HAP-1 (cell line): ENCODE results near the gene CYTH1.

Source experiments
- DNase-seq, 2 experiments: peaks; one replicate each; pipeline ENCODE4 v3.0.0-alpha.2; 2016 to 2020; ENCODE audit warnings: low spot score in 2 of 2
- H3K27me3 ChIP-seq: fragments of 250-450 bp; sonication (Bioruptor Pico); 2 replicates; pipeline ENCODE4 v1.5.1; 2020; ENCODE audit warnings: low read depth, mild to moderate bottlenecking, moderate library complexity
- H3K36me3 ChIP-seq: fragments of 250-450 bp; sonication (Bioruptor Pico); replicated peaks from 2 replicates; pipeline ENCODE4 v1.5.1; 2020; ENCODE audit warnings: mild to moderate bottlenecking
- H3K4me1 ChIP-seq: fragments of 250-450 bp; sonication (Bioruptor Pico); 2 replicates; pipeline ENCODE4 v1.5.1; 2020; ENCODE audit warnings: mild to moderate bottlenecking
- H3K4me3 ChIP-seq: fragments of 250-450 bp; sonication (Bioruptor Pico); 2 replicates; pipeline ENCODE4 v1.5.1; 2020; ENCODE audit warnings: mild to moderate bottlenecking, moderate library complexity
- H3K9me3 ChIP-seq: fragments of 250-450 bp; sonication (Bioruptor Pico); 2 replicates; pipeline ENCODE4 v1.5.1; 2020; ENCODE audit warnings: mild to moderate bottlenecking, moderate library complexity
- in situ Hi-C: fragments of 300-500 bp; cut with MboI; formaldehyde crosslinking; loops from 3 replicates; pipeline ENCODE4 v1.14.3; 2020; ENCODE audit warnings: low sequenced_read_pairs, inconsistent platforms, mixed read lengths

The CYTH1 gene

GRCh38 chr17:78714534-78714933, 67.5 kb downstream of the CYTH1 start:
- Histone ChIP-seq H3K27me3 (no peaks in the 10 kb centered on the region; the same call in 1 of the 2 replicates), H3K4me1 (peaks cover 14% of the 10 kb centered on the region), H3K36me3 (no peaks in the 10 kb centered on the region), H3K9me3 (no peaks in the 10 kb centered on the region), H3K4me3 (no peak overlapping the region)
- DNase-seq = no peak
- in situ Hi-C loops = loop anchor here (25.0 kb wide), 1 partner anchor 602 kb away; no protein-coding TSS in a partner anchor

- H3K4me3 ChIP-seq = no peak overlapping the region
- H3K27me3 ChIP-seq = no peaks in the 10 kb centered on the region; the same call in 1 of the 2 replicates
- no peaks in the 10 kb centered on the region for H3K9me3 ChIP-seq
- in situ Hi-C loops = loop anchor here (25.0 kb wide), 1 partner anchor 600 kb away; no protein-coding TSS in a partner anchor
- H3K36me3 ChIP-seq = no peaks in the 10 kb centered on the region
- H3K4me1 ChIP-seq = peaks cover 4% of the 10 kb centered on the region
- no peak for DNase-seq
These were observed 70.0 kb downstream of the CYTH1 start for GRCh38 chr17:78712043-78712442.

GRCh38 chr17:78710607-78711006, 71.5 kb downstream of the CYTH1 start:
- Histone ChIP-seq H3K36me3 (no peaks in the 10 kb centered on the region; the same call in 1 of the 2 replicates), H3K4me3 (no peak overlapping the region), H3K27me3 (no peaks in the 10 kb centered on the region), H3K9me3 (no peaks in the 10 kb centered on the region), H3K4me1 (no peaks in the 10 kb centered on the region)
- in situ Hi-C loops = loop anchor here (25.0 kb wide), 1 partner anchor 598 kb away; no protein-coding TSS in a partner anchor
- no peak for DNase-seq

- Histone ChIP-seq H3K9me3 (no peaks in the 10 kb centered on the region), H3K4me3 (no peak overlapping the region), H3K4me1 (no peaks in the 10 kb centered on the region), H3K27me3 (no peaks in the 10 kb centered on the region), H3K36me3 (no peaks in the 10 kb centered on the region; the same call in 1 of the 2 replicates)
- in situ Hi-C loops = loop anchor here (10.0 to 25.0 kb wide), 2 partner anchors 215 to 597 kb away; no protein-coding TSS in a partner anchor
- DNase-seq = no peak
These were observed 72.3 kb downstream of the CYTH1 start for GRCh38 chr17:78709751-78710181.

- in situ Hi-C loops = loop anchor here (10.0 to 25.0 kb wide), 2 partner anchors 214 to 597 kb away; no protein-coding TSS in a partner anchor
- H3K9me3 ChIP-seq = no peaks in the 10 kb centered on the region
- no peaks in the 10 kb centered on the region for H3K27me3 ChIP-seq
- DNase-seq = no peak
- H3K4me3 ChIP-seq = no peak overlapping the region
- H3K4me1 ChIP-seq = no peaks in the 10 kb centered on the region
- H3K36me3 ChIP-seq = no peaks in the 10 kb centered on the region; the same call in 1 of the 2 replicates
These were observed 72.9 kb downstream of the CYTH1 start for GRCh38 chr17:78709119-78709681.

- no peak overlapping the region for H3K4me3 ChIP-seq
- H3K4me1 ChIP-seq = no peaks in the 10 kb centered on the region
- DNase-seq = peak; percentile 53 to 72
- no peaks in the 10 kb centered on the region for H3K9me3 ChIP-seq
- no peaks in the 10 kb centered on the region for H3K27me3 ChIP-seq
- H3K36me3 ChIP-seq = no peaks in the 10 kb centered on the region; the same call in 1 of the 2 replicates
- in situ Hi-C loops = loop anchor here (10.0 to 25.0 kb wide), 2 partner anchors 214 to 596 kb away; no protein-coding TSS in a partner anchor
These were observed 73.5 kb downstream of the CYTH1 start for GRCh38 chr17:78708510-78708973.

GRCh38 chr17:78707923-78708322, 74.2 kb downstream of the CYTH1 start:
- H3K27me3 ChIP-seq = no peaks in the 10 kb centered on the region
- DNase-seq = no peak
- in situ Hi-C loops = loop anchor here (10.0 to 25.0 kb wide), 2 partner anchors 213 to 596 kb away; no protein-coding TSS in a partner anchor
- H3K4me1 ChIP-seq = no peaks in the 10 kb centered on the region
- no peaks in the 10 kb centered on the region for H3K9me3 ChIP-seq
- no peak overlapping the region for H3K4me3 ChIP-seq
- H3K36me3 ChIP-seq = no peaks in the 10 kb centered on the region; the same call in 1 of the 2 replicates

GRCh38 chr17:78707016-78707415, 75.1 kb downstream of the CYTH1 start:
- in situ Hi-C loops = loop anchor here (10.0 to 25.0 kb wide), 2 partner anchors 212 to 595 kb away; no protein-coding TSS in a partner anchor
- Histone ChIP-seq H3K4me3 (no peak overlapping the region), H3K36me3 (no peaks in the 10 kb centered on the region; the same call in 1 of the 2 replicates), H3K9me3 (no peaks in the 10 kb centered on the region), H3K27me3 (no peaks in the 10 kb centered on the region), H3K4me1 (no peaks in the 10 kb centered on the region)
- no peak for DNase-seq

- no peaks in the 10 kb centered on the region for H3K27me3 ChIP-seq
- H3K36me3 ChIP-seq = no peaks in the 10 kb centered on the region; the same call in 1 of the 2 replicates
- DNase-seq = no peak
- no peak overlapping the region for H3K4me3 ChIP-seq
- in situ Hi-C loops = loop anchor here (10.0 to 25.0 kb wide), 2 partner anchors 212 to 594 kb away; no protein-coding TSS in a partner anchor
- H3K4me1 ChIP-seq = no peaks in the 10 kb centered on the region
- H3K9me3 ChIP-seq = no peaks in the 10 kb centered on the region
These were observed 75.7 kb downstream of the CYTH1 start for GRCh38 chr17:78706271-78706915.

- H3K27me3 ChIP-seq = no peaks in the 10 kb centered on the region
- DNase-seq = no peak
- H3K36me3 ChIP-seq = no peaks in the 10 kb centered on the region; the same call in 1 of the 2 replicates
These were observed 77.0 kb downstream of the CYTH1 start for GRCh38 chr17:78705071-78705470.

GRCh38 chr17:78704594-78704993, 77.5 kb downstream of the CYTH1 start:
- Histone ChIP-seq H3K4me3 (no peak overlapping the region), H3K9me3 (no peaks in the 10 kb centered on the region), H3K27me3 (no peaks in the 10 kb centered on the region), H3K36me3 (no peaks in the 10 kb centered on the region; the same call in 1 of the 2 replicates), H3K4me1 (no peaks in the 10 kb centered on the region)
- no peak for DNase-seq
- in situ Hi-C loops = loop anchor here (10.0 to 25.0 kb wide), 2 partner anchors 210 to 592 kb away; no protein-coding TSS in a partner anchor

More at GRCh38 chr17:78705071-78705470, 77.0 kb downstream of the CYTH1 start:
- no peaks in the 10 kb centered on the region for H3K9me3 ChIP-seq
- in situ Hi-C loops = loop anchor here (10.0 to 25.0 kb wide), 2 partner anchors 210 to 593 kb away; no protein-coding TSS in a partner anchor
- H3K4me1 ChIP-seq = no peaks in the 10 kb centered on the region
- no peak overlapping the region for H3K4me3 ChIP-seq

GRCh38 chr17:78697554-78698343, 84.3 kb downstream of the CYTH1 start:
- no peak overlapping the region for H3K4me3 ChIP-seq
- no peak for DNase-seq
- no peaks in the 10 kb centered on the region for H3K4me1 ChIP-seq
- no peaks in the 10 kb centered on the region; the same call in 1 of the 2 replicates for H3K36me3 ChIP-seq
- in situ Hi-C loops = no loop called here
- H3K27me3 ChIP-seq = no peaks in the 10 kb centered on the region
- H3K9me3 ChIP-seq = no peaks in the 10 kb centered on the region

GRCh38 chr17:78697122-78697521, 85.0 kb downstream of the CYTH1 start:
- Histone ChIP-seq H3K36me3 (no peaks in the 10 kb centered on the region; the same call in none of the 2 replicates), H3K9me3 (no peaks in the 10 kb centered on the region), H3K4me3 (no peak overlapping the region), H3K4me1 (no peaks in the 10 kb centered on the region), H3K27me3 (no peaks in the 10 kb centered on the region)
- DNase-seq = no peak
- in situ Hi-C loops = no loop called here
